ENCODE measurements around the gene HIKESHI.

GRCh38 chr11:86365546-86365945 is 63.5 kb downstream of the HIKESHI start:
- TF ChIP-seq CTCF (conservative IDR thresholded peaks at IDR 0.05; ENCODE audit: low read depth, low read length): no peak
- no peak for TF ChIP-seq EZH2 (IDR thresholded peaks at IDR 0.05; ENCODE audit: low read length, unreplicated experiment)
- TF ChIP-seq EZH2phosphoT487 (IDR thresholded peaks at IDR 0.05; ENCODE audit: borderline replicate concordance, low read length): no peak
